HepG2 (cell line): ENCODE measurements around the gene BOLA3. TPM values are rescaled to one million over a fixed set of nuclear protein-coding genes. Genes with fewer than 3 reads are reported as not detected.

Experiments
- ELF4 ChIP-seq: sonication (generic); formaldehyde crosslinking; IDR thresholded peaks from 2 replicates; pipeline ENCODE4 v1.5.0; 2020; ENCODE audit warnings: missing genetic modification reagents, mild to moderate bottlenecking, moderate library complexity, borderline replicate concordance
- FIP1L1 ChIP-seq: fragments of 200-400 bp; formaldehyde crosslinking; IDR thresholded peaks from 2 replicates; pipeline ENCODE4 v1.6.1; 2018; ENCODE audit warnings: low read depth, mild to moderate bottlenecking, low read length, moderate library complexity, borderline replicate concordance; ENCODE audit not compliant: insufficient read depth
- HNF1A ChIP-seq, 2 experiments: sonication (generic) in 1 of 2; formaldehyde crosslinking in 1 of 2; IDR thresholded peaks; 2 replicates each; pipeline versions ENCODE4 v1.4.0 to v1.6.1; 2016 to 2020; ENCODE audit warnings: borderline replicate concordance in 1 of 2, low read depth in 1 of 2, mild to moderate bottlenecking in 1 of 2, missing genetic modification reagents in 1 of 2
- HNRNPH1 ChIP-seq: fragments of 200-400 bp; formaldehyde crosslinking; optimal IDR thresholded peaks from 2 replicates; pipeline ENCODE3; 2017; ENCODE audit warnings: mild to moderate bottlenecking, low read depth, low read length
- IRF1 ChIP-seq: sonication (generic); formaldehyde crosslinking; IDR thresholded peaks from 2 replicates; pipeline ENCODE4 v1.4.0; 2020; ENCODE audit warnings: low read depth, mild to moderate bottlenecking, missing genetic modification reagents
- NRL ChIP-seq: sonication (generic); formaldehyde crosslinking; IDR thresholded peaks from 2 replicates; pipeline ENCODE4 v1.5.0; 2020; ENCODE audit warnings: missing genetic modification reagents, mild to moderate bottlenecking, moderate library complexity, borderline replicate concordance
- TAF1 ChIP-seq: sonication (generic); formaldehyde crosslinking; IDR thresholded peaks from 2 replicates; pipeline ENCODE4 v1.4.0; 2020; ENCODE audit warnings: missing genetic modification reagents
- TIGD3 ChIP-seq: sonication (generic); formaldehyde crosslinking; IDR thresholded peaks from 2 replicates; pipeline ENCODE4 v1.5.1; 2020; ENCODE audit warnings: mild to moderate bottlenecking, missing genetic modification reagents, borderline replicate concordance
- ZNF318 ChIP-seq: sonication (generic); formaldehyde crosslinking; IDR thresholded peaks from 2 replicates; pipeline ENCODE4 v1.4.0; 2020; ENCODE audit warnings: mild to moderate bottlenecking, missing genetic modification reagents
- ZNF598 ChIP-seq: sonication (generic); formaldehyde crosslinking; IDR thresholded peaks from 2 replicates; pipeline ENCODE4 v1.5.1; 2020; ENCODE audit warnings: mild to moderate bottlenecking, missing genetic modification reagents, borderline replicate concordance
- ZNF746 ChIP-seq: sonication (generic); formaldehyde crosslinking; IDR thresholded peaks from 2 replicates; pipeline ENCODE4 v1.8.0; 2022; ENCODE audit warnings: mild to moderate bottlenecking, missing genetic modification reagents
- ZNF761 ChIP-seq: sonication (generic); formaldehyde crosslinking; conservative IDR thresholded peaks from 2 replicates; pipeline ENCODE4 v1.4.0; 2020; ENCODE audit warnings: mild to moderate bottlenecking, missing genetic modification reagents
- polyA plus RNA-seq, 8 experiments: library from polyadenylated mRNA; depleted of rRNA in 3 of 8; stranded (reverse) in 7 of 8; unstranded in 1 of 8; fragments of >200 nt; fragmentation: Illumina TruSeq in 4 of 8; extraction: Trizol in 4 of 8; gene quantifications; 2 replicates each; pipeline versions ENCODE4 v1.2.1 to v1.2.3, GENCODE V29; 2011 to 2016; ENCODE audit warnings: low read depth in 4 of 8, missing spikeins in 1 of 8, mixed read lengths in 1 of 8; ENCODE audit not compliant: insufficient read depth in 1 of 8
- total RNA-seq, 5 experiments: library from RNA; depleted of rRNA; stranded (reverse); fragments of >200 nt; fragmentation: Illumina TruSeq; extraction: Trizol; gene quantifications; 2 replicates each; pipeline ENCODE4 v1.2.3, GENCODE V29; 2016; ENCODE audit warnings: low read depth in 1 of 5

Gene BOLA3
- total and polyA plus RNA-seq, 2 of the 13 experiments (the other 11 are each of a cell fraction or from before 2014, with no cell fraction given): 89.7 to 170 TPM

- TF ChIP-seq HNF1A (IDR thresholded peaks at IDR 0.05; ENCODE audit: low read depth) (no peak), HNF1A (CRISPR knock-in tag; IDR thresholded peaks at IDR 0.05; ENCODE audit: borderline replicate concordance) (peak; percentile 49; the same call in 1 of the 2 replicates), IRF1 (0 out of 2 replicates have a peak, but pooled peaks have one; percentile 34), ZNF318 (CRISPR knock-in tag) (no peak), ZNF761 (CRISPR knock-in tag) (peak; percentile 76; the same call in 1 of the 2 replicates), NRL (CRISPR knock-in tag) (0 out of 2 replicates have a peak, but pooled peaks have one; percentile 6), TIGD3 (CRISPR knock-in tag) (0 out of 2 replicates have a peak, but pooled peaks have one; percentile 8), TAF1 (CRISPR knock-in tag) (peak; percentile 92), ELF4 (CRISPR knock-in tag) (no peak), FIP1L1 (no peak), ZNF598 (CRISPR knock-in tag) (0 out of 2 replicates have a peak, but pooled peaks have one; percentile 33), ZNF746 (CRISPR knock-in tag) (peak; percentile 77; the same call in 1 of the 2 replicates), HNRNPH1 (no peak)
Observed at GRCh38 chr2:74147727-74148456, at the start of gene BOLA3 (continued).
